ENCODE results near the gene IRS2.

IRS2 gene

DNA sequence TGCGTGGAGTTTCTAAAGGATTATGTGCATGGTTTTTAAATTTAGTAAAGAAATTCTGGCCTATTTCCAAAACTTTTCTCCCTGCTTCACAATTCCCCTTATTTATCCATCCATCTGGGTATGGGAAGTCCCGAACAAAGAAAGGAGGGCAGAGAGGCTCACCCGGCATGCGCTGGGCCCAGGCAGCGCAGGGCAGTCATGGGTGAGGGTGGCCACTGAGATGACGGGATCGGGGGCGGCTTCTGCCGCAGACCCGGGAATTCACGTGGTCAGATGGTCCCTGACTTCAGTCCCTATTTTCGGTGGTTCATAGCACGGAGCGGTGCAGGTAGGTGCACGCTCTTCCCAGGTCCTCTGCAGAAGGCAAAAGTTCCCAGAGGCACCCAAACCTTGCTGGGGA, 14.5 kb downstream of the IRS2 start:
- DNase-seq (ENCODE audit: low read depth): no peak
- TF ChIP-seq, protein P1, sequence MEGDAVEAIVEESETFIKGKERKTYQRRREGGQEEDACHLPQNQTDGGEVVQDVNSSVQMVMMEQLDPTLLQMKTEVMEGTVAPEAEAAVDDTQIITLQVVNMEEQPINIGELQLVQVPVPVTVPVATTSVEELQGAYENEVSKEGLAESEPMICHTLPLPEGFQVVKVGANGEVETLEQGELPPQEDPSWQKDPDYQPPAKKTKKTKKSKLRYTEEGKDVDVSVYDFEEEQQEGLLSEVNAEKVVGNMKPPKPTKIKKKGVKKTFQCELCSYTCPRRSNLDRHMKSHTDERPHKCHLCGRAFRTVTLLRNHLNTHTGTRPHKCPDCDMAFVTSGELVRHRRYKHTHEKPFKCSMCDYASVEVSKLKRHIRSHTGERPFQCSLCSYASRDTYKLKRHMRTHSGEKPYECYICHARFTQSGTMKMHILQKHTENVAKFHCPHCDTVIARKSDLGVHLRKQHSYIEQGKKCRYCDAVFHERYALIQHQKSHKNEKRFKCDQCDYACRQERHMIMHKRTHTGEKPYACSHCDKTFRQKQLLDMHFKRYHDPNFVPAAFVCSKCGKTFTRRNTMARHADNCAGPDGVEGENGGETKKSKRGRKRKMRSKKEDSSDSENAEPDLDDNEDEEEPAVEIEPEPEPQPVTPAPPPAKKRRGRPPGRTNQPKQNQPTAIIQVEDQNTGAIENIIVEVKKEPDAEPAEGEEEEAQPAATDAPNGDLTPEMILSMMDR (IDR thresholded peaks at IDR 0.05; ENCODE audit: control insufficient read depth, extremely low read depth, insufficient read depth): no peak
- no peak overlapping the region for H3K4me3 ChIP-seq (ENCODE audit: low read depth, low read length)

DNA sequence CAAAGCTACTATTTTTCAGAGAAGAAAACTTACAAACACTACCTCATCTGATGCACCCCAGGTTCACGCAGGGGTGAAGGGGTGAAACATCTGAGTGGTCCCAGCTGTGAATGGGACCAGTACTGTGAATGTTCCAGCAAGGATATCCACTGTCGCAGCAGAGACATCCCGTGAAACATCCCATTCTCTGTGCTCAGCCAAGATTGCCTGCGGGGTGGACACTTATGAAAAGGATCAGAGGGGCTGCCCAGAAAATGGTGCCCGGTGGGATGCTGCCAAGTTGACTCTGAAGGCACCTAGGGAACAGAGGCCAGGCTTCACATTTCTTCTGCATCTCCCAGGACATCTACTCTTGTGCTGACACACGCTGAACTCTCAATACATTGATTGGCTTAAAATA, 15.9 kb downstream of the IRS2 start:
- TF ChIP-seq, protein P1 (IDR thresholded peaks at IDR 0.05; ENCODE audit: control insufficient read depth, extremely low read depth, insufficient read depth): no peak
- no peak overlapping the region for H3K4me3 ChIP-seq (ENCODE audit: low read depth, low read length)
- no peak for DNase-seq (ENCODE audit: low read depth)

GRCh38 chr13:109769921-109770320, 16.5 kb downstream of the IRS2 start:
- H3K4me3 ChIP-seq (ENCODE audit: low read depth, low read length): no peak overlapping the region
- no peak for DNase-seq (ENCODE audit: low read depth)

GRCh38 chr13:109769275-109769674, 17.1 kb downstream of the IRS2 start:
- no peak overlapping the region for H3K4me3 ChIP-seq (ENCODE audit: low read depth, low read length)
- TF ChIP-seq, protein P1 (IDR thresholded peaks at IDR 0.05; ENCODE audit: control insufficient read depth, extremely low read depth, insufficient read depth): no peak
- DNase-seq (ENCODE audit: low read depth): no peak

More at GRCh38 chr13:109769921-109770320, 16.5 kb downstream of the IRS2 start:
- TF ChIP-seq, protein P1 (IDR thresholded peaks at IDR 0.05; ENCODE audit: control insufficient read depth, extremely low read depth, insufficient read depth): no peak

GRCh38 chr13:109768616-109769015, 17.8 kb downstream of the IRS2 start:
- no peak overlapping the region for H3K4me3 ChIP-seq (ENCODE audit: low read depth, low read length)
- TF ChIP-seq, protein P1 (IDR thresholded peaks at IDR 0.05; ENCODE audit: control insufficient read depth, extremely low read depth, insufficient read depth): no peak
- no peak for DNase-seq (ENCODE audit: low read depth)

- TF ChIP-seq, protein P1 (IDR thresholded peaks at IDR 0.05; ENCODE audit: control insufficient read depth, extremely low read depth, insufficient read depth): no peak
- no peak for DNase-seq (ENCODE audit: low read depth)
- no peak overlapping the region for H3K4me3 ChIP-seq (ENCODE audit: low read depth, low read length)
Observed at GRCh38 chr13:109768176-109768575, 18.2 kb downstream of the IRS2 start.

GRCh38 chr13:109767023-109767422, 19.4 kb downstream of the IRS2 start:
- TF ChIP-seq, protein P1 (IDR thresholded peaks at IDR 0.05; ENCODE audit: control insufficient read depth, extremely low read depth, insufficient read depth): no peak
- no peak overlapping the region for H3K4me3 ChIP-seq (ENCODE audit: low read depth, low read length)
- DNase-seq (ENCODE audit: low read depth): no peak
